Endodermal cell (in vitro differentiated cells): ENCODE measurements around the gene ANKS3. TPM values are rescaled to one million over a fixed set of nuclear protein-coding genes. Genes with fewer than 3 reads are reported as not detected.

Source experiments
- DNase-seq: peaks from one replicate; pipeline ENCODE4 v3.0.0-alpha.2; 2017
- H3K27ac ChIP-seq: 2 replicates; pipeline ENCODE4 v1.5.1; 2013; ENCODE audit warnings: mild to moderate bottlenecking, low read depth, low read length, moderate library complexity
- H3K27me3 ChIP-seq: 2 replicates; pipeline ENCODE4 v1.6.1; 2013; ENCODE audit warnings: mild to moderate bottlenecking, low read length, moderate library complexity; ENCODE audit not compliant: insufficient read depth, control insufficient read depth, poor library complexity, severe bottlenecking
- H3K36me3 ChIP-seq: 2 replicates; pipeline ENCODE4 v1.7.0; 2013; ENCODE audit warnings: mild to moderate bottlenecking, low read length, moderate library complexity; ENCODE audit not compliant: control insufficient read depth, insufficient read depth
- H3K4me1 ChIP-seq: one replicate; pipeline ENCODE4 v1.7.0; 2013; ENCODE audit warnings: low read length; ENCODE audit not compliant: control insufficient read depth, insufficient read depth
- H3K4me3 ChIP-seq: 2 replicates; pipeline ENCODE4 v1.5.1; 2013; ENCODE audit warnings: mild to moderate bottlenecking, low read length, moderate library complexity
- H3K9ac ChIP-seq: 2 replicates; pipeline ENCODE4 v1.6.1; 2013; ENCODE audit warnings: mild to moderate bottlenecking, low read length, moderate library complexity; ENCODE audit not compliant: poor library complexity, severe bottlenecking; ENCODE audit errors: extremely low read depth
- H3K9me3 ChIP-seq: 2 replicates; pipeline ENCODE4 v1.6.1; 2013; ENCODE audit warnings: mild to moderate bottlenecking, low read length, moderate library complexity; ENCODE audit not compliant: control insufficient read depth
- H3K27ac Mint-ChIP-seq: 2 replicates; pipeline ENCODE4 v1.8.0; 2020; ENCODE audit warnings: mixed read lengths
- H3K27me3 Mint-ChIP-seq: 2 replicates; pipeline ENCODE4 v1.8.0; 2021; ENCODE audit warnings: mild to moderate bottlenecking, mixed read lengths; ENCODE audit not compliant: insufficient read depth
- H3K36me3 Mint-ChIP-seq: 2 replicates; pipeline ENCODE4 v1.8.0; 2020; ENCODE audit warnings: low read depth, mixed read lengths
- H3K4me1 Mint-ChIP-seq: 2 replicates; pipeline ENCODE4 v1.8.0; 2020; ENCODE audit warnings: mixed read lengths
- H3K4me3 Mint-ChIP-seq: 2 replicates; pipeline ENCODE4 v1.8.0; 2020; ENCODE audit warnings: mild to moderate bottlenecking, moderate library complexity, mixed read lengths
- H3K9me3 Mint-ChIP-seq: 2 replicates; pipeline ENCODE4 v1.8.0; 2020; ENCODE audit warnings: mild to moderate bottlenecking, mixed read lengths
- CTCF ChIP-seq: fragments of 200-600 bp; sonication (generic); conservative IDR thresholded peaks from 2 replicates; pipeline ENCODE4 v1.5.0; 2021; ENCODE audit warnings: antibody characterized with exemption, mild to moderate bottlenecking
- WGBS, 2 experiments: methylation state at CpG; one replicate each; pipeline versions ENCODE4 v1.1.5 to v1.1.7; 2013; ENCODE audit warnings: missing lambda C conversion rate in 2 of 2, mixed read lengths in 1 of 2; ENCODE audit not compliant: insufficient coverage in 1 of 2, insufficient read length in 1 of 2; 5-methylcytosine and 5-hydroxymethylcytosine counted together
- total RNA-seq, 2 donors: library from RNA; stranded (reverse); fragmentation: NEBNext Ultra II Directional in 1 of 2; extraction: Animal tissue kit (Norgen Biotek cat#: 25700) in 1 of 2; gene quantifications; 2 replicates in 1 of 2; 3 replicates in 1 of 2; pipeline ENCODE4 v1.2.1, GENCODE V29; 2021

Gene ANKS3
- total RNA-seq, 2 donors from 2014 or later: 32.4 to 41.0 TPM

- no peak for DNase-seq
- no peaks in the 10 kb centered on the region for H3K4me1 Mint-ChIP-seq
- no peaks in the 10 kb centered on the region for H3K36me3 Mint-ChIP-seq
- no peaks in the 10 kb centered on the region for H3K27me3 ChIP-seq
- WGBS, 2 experiments: 92 to 100% methylated on average over 3 to 4 of the region's 4 CpGs
- H3K27ac ChIP-seq: no peak overlapping the region
- H3K4me1 ChIP-seq: peaks cover 2% of the 10 kb centered on the region
- no peak overlapping the region for H3K4me3 ChIP-seq
- no peaks in the 10 kb centered on the region for H3K9me3 Mint-ChIP-seq
- no peaks in the 10 kb centered on the region for H3K36me3 ChIP-seq
- H3K9ac ChIP-seq: no peak overlapping the region
- no peak overlapping the region for H3K27ac Mint-ChIP-seq
- H3K4me3 Mint-ChIP-seq: no peak overlapping the region
- no peak for TF ChIP-seq CTCF
- no peaks in the 10 kb centered on the region for H3K27me3 Mint-ChIP-seq
- no peaks in the 10 kb centered on the region for H3K9me3 ChIP-seq
Measured at GRCh38 chr16:4780235-4780634, 46.2 kb upstream of the ANKS3 start.

DNA sequence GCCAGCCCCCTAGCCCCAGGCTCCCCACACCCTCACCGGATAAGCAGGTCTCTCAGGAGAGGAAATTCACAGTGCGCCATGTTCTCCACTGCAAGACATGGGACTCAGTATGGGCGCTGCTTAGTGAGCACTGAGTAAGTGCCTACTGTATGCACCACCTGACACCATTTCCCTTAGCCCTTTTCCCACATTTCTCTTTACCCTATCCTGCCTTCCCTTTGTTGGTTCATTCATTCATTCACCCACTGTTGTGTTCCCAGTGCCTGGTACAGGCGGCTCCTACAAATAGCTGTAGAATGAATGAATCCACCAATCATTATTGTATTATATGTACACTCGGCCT lies 44.0 kb upstream of the ANKS3 start:
- H3K4me3 Mint-ChIP-seq: no peak overlapping the region
- H3K4me1 ChIP-seq: peaks cover 3% of the 10 kb centered on the region
- H3K36me3 Mint-ChIP-seq: no peaks in the 10 kb centered on the region
- no peak overlapping the region for H3K27ac ChIP-seq
- DNase-seq: no peak
- H3K4me3 ChIP-seq: no peak overlapping the region
- no peaks in the 10 kb centered on the region for H3K27me3 Mint-ChIP-seq
- no peaks in the 10 kb centered on the region for H3K36me3 ChIP-seq
- H3K9me3 ChIP-seq: no peaks in the 10 kb centered on the region
- H3K27me3 ChIP-seq: no peaks in the 10 kb centered on the region
- H3K9me3 Mint-ChIP-seq: no peaks in the 10 kb centered on the region
- H3K4me1 Mint-ChIP-seq: peaks cover 5% of the 10 kb centered on the region
- 89 to 100% methylated on average over 3 to 5 of the region's 5 CpGs for WGBS, 2 experiments
- H3K9ac ChIP-seq: no peak overlapping the region
- no peak for TF ChIP-seq CTCF
- H3K27ac Mint-ChIP-seq: no peak overlapping the region

DNA sequence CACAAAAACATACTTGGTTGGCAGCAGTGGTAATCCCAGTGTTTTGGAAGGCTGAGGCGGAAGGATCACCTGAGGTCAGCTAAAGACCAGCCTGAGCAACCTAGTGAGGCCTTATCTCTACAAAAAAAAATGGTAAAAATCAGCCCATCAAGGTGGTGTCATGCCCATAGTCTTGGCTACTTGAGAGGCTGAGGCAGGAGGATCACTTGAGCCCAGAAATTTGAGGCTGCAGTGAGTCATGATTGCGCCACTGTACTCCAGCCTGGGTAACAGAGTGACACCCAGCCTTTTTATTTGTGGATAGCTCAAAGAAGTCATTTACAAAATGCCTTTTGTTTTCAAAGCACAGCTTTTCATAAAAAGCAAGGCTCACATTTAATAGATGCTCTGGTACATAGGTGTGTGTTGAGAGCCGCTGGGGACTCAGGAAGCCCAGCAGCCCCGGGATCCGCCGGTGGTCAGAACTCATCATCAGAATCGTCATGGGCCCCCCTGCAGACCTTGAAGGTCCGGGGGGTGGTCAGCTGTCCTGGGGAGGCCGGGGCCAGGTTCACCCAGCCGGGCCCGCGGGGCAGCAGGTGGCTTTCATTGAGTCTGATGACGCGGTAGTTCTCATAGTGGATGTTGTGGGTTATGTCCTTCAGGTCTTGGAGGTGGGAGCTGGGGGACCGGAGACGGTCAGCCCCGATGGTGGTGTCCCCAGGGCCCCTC lies 43.4 kb upstream of the ANKS3 start:
- no peaks in the 10 kb centered on the region for H3K36me3 Mint-ChIP-seq
- H3K4me3 ChIP-seq: no peak overlapping the region
- 91 to 93% methylated on average over 7 to 17 of the region's 17 CpGs for WGBS, 2 experiments
- H3K9ac ChIP-seq: no peak overlapping the region
- no peaks in the 10 kb centered on the region for H3K9me3 Mint-ChIP-seq
- no peak for TF ChIP-seq CTCF
- no peak overlapping the region for H3K27ac ChIP-seq
- no peaks in the 10 kb centered on the region for H3K27me3 ChIP-seq
- peaks cover 5% of the 10 kb centered on the region for H3K4me1 Mint-ChIP-seq
- peaks cover 3% of the 10 kb centered on the region for H3K4me1 ChIP-seq
- no peaks in the 10 kb centered on the region for H3K9me3 ChIP-seq
- no peak overlapping the region for H3K27ac Mint-ChIP-seq
- no peak overlapping the region for H3K4me3 Mint-ChIP-seq
- no peak for DNase-seq
- H3K36me3 ChIP-seq: no peaks in the 10 kb centered on the region
- H3K27me3 Mint-ChIP-seq: no peaks in the 10 kb centered on the region
